PFSK-1 (cell line): Measurements from ENCODE around the gene C19orf38.

Experiments
- FOXP2 ChIP-seq: optimal IDR thresholded peaks from 2 replicates; pipeline ENCODE3; 2011; ENCODE audit warnings: borderline replicate concordance, control low read depth, inconsistent platforms; ENCODE audit not compliant: insufficient read depth; ENCODE audit errors: extremely low read length, extremely low read depth
- POLR2AphosphoS5 ChIP-seq: IDR thresholded peaks from 2 replicates; pipeline ENCODE4 v1.6.1; 2012; ENCODE audit warnings: low read depth, mild to moderate bottlenecking, control low read depth, low read length, moderate library complexity
- SIN3A ChIP-seq: IDR thresholded peaks from 2 replicates; pipeline ENCODE4 v1.6.1; 2012; ENCODE audit warnings: mild to moderate bottlenecking, low read length, moderate library complexity, borderline replicate concordance; ENCODE audit not compliant: insufficient read depth
- TAF1 ChIP-seq: IDR thresholded peaks from 2 replicates; pipeline ENCODE4 v1.6.1; 2012; ENCODE audit warnings: low read length, control low read depth, borderline replicate concordance; ENCODE audit not compliant: insufficient read depth
- TF ChIP-seq, protein P1 (sequence below), 2 experiments: IDR thresholded peaks; 2 replicates each; pipeline versions ENCODE4 v1.6.1 to v1.8.0; 2011 to 2012; ENCODE audit warnings: low read depth in 2 of 2, low read length in 2 of 2, control low read depth in 1 of 2, inconsistent platforms in 1 of 2, mild to moderate bottlenecking in 1 of 2, moderate library complexity in 1 of 2; ENCODE audit not compliant: insufficient read depth in 1 of 2

C19orf38 gene

GRCh38 chr19:10826846-10827245 is 21.4 kb upstream of the C19orf38 start:
- TF ChIP-seq FOXP2 (no peak), TAF1 (no peak)

DNA sequence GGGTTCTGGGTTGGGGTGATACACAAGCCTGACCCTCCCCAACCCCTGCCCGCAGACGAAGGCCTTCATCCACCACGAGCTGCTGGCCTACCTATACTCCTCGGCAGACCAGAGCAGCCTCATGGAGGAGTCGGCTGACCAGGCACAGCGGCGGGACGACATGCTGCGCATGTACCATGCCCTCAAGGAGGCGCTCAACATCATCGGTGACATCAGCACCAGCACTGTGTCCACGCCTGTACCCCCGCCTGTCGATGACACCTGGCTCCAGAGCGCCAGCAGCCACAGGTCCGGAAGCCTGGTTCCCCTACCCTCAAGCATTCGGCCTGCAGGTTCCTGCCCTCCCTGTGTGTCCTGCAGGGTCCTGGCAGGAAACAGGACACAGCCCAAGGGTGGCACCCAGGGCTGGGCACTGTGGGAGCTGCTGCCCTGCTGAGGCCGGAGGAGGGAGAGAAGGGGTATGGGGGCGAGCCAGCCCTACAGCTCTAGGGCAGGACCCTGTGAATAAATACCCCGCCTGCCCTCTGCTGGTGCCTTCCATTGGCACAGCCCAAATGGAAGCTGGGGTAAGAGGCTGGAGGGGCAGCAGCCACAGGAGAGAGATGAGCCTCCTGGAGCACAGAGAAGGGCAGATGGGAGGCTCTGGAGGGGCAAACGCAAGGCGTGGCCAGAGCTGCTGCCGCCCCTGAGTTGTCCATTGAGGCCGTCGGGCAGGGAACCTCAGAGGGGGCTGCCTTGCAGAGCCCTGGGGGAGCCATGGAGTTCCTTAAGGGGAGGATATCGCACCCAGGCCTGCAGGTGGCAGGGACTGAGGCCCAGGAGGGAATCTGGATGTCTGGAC is 19.0 kb upstream of the C19orf38 start:
- TF ChIP-seq, protein P1, sequence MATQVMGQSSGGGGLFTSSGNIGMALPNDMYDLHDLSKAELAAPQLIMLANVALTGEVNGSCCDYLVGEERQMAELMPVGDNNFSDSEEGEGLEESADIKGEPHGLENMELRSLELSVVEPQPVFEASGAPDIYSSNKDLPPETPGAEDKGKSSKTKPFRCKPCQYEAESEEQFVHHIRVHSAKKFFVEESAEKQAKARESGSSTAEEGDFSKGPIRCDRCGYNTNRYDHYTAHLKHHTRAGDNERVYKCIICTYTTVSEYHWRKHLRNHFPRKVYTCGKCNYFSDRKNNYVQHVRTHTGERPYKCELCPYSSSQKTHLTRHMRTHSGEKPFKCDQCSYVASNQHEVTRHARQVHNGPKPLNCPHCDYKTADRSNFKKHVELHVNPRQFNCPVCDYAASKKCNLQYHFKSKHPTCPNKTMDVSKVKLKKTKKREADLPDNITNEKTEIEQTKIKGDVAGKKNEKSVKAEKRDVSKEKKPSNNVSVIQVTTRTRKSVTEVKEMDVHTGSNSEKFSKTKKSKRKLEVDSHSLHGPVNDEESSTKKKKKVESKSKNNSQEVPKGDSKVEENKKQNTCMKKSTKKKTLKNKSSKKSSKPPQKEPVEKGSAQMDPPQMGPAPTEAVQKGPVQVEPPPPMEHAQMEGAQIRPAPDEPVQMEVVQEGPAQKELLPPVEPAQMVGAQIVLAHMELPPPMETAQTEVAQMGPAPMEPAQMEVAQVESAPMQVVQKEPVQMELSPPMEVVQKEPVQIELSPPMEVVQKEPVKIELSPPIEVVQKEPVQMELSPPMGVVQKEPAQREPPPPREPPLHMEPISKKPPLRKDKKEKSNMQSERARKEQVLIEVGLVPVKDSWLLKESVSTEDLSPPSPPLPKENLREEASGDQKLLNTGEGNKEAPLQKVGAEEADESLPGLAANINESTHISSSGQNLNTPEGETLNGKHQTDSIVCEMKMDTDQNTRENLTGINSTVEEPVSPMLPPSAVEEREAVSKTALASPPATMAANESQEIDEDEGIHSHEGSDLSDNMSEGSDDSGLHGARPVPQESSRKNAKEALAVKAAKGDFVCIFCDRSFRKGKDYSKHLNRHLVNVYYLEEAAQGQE (IDR thresholded peaks at IDR 0.05; ENCODE audit: insufficient read depth in 1 of 2, low read depth in 2 of 2, low read length in 2 of 2): no peak
- no peak for TF ChIP-seq TAF1
- no peak for TF ChIP-seq POLR2AphosphoS5
- no peak for TF ChIP-seq FOXP2
- no peak for TF ChIP-seq SIN3A

- TF ChIP-seq SIN3A: no peak
- no peak for TF ChIP-seq TAF1
- no peak for TF ChIP-seq POLR2AphosphoS5
- TF ChIP-seq FOXP2: no peak
- TF ChIP-seq, protein P1 (IDR thresholded peaks at IDR 0.05; ENCODE audit: insufficient read depth in 1 of 2, low read depth in 2 of 2, low read length in 2 of 2): no peak
Measured at GRCh38 chr19:10829967-10830366, 18.2 kb upstream of the C19orf38 start.

DNA sequence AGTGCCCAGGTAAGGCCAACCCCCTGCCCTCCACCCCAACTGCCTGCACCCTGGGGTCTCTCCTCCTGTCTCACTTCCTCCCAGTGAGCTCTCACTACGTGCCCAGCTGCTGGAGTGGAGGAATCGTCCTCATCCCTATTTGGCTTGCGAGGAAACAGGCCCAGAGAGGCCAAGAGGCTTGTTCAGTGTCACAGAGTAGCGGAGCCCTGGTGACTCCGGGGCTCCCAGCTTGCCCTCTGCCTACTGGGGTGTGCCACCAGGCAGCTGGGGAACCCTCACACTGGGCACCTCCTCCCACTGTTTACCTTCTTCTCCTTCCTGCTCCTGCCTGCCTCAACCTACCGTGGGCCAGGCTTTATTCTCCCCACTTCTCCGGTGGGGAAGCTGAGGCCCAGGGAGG is 17.8 kb upstream of the C19orf38 start:
- no peak for TF ChIP-seq TAF1
- no peak for TF ChIP-seq FOXP2
- TF ChIP-seq POLR2AphosphoS5: no peak
- TF ChIP-seq, protein P1 (IDR thresholded peaks at IDR 0.05; ENCODE audit: insufficient read depth in 1 of 2, low read depth in 2 of 2, low read length in 2 of 2): no peak
- no peak for TF ChIP-seq SIN3A

DNA sequence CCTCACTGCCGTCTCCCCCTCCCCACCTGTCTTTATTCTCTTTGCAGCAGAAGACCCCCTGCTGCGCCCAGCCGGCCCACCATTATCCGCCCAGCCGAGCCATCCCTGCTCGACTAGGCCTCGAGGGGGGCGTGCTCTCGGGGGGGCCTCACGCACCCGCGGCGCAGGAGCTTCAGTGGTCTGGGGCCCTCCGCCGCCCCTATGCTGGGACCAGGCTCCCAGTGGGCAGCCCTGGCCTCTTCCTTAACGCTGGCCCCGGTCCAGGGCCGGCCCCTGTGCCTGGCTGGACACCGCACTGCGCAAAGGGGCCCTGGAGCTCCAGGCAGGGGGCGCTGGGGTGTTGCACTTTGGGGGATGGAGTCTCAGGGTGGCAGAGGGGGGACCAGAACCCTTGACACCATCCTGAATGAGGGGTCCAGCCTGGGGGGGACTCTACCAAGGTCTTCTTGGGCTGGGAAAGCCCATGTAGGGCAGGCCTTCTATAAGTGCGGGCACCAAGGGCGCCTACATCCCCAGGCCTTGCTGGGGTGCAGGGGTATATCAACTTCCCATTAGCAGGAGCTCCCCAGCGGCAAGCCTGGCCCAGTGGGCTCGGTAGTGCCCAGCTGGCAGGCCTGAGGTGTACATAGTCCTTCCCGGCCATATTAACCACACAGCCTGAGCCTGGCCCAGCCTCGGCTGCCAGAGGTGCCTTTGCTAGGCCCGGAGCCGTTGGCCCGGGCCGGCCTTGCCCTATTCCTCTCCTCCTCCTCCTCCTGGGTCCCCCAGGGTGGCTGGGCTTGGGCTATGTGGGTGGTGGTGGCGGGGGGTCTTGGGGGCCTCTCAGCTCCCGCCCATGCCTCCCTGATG is 17.1 kb upstream of the C19orf38 start:
- TF ChIP-seq SIN3A (no peak), POLR2AphosphoS5 (peak; percentile 6; the same call in 1 of the 2 replicates)
